Stimulated activated CD8-positive, alpha-beta memory T cell treated with anti-CD3 and anti-CD28 coated beads, Interleukin-7, amount 100 ng/mL, for 1 hour (primary cell): Measurements from ENCODE around the gene NFIA.

Experiments used
- DNase-seq, 2 donors: peaks; one replicate each; pipeline ENCODE4 v3.0.0-alpha.2; 2020; ENCODE audit warnings: low read depth in 2 of 2

NFIA gene

DNA sequence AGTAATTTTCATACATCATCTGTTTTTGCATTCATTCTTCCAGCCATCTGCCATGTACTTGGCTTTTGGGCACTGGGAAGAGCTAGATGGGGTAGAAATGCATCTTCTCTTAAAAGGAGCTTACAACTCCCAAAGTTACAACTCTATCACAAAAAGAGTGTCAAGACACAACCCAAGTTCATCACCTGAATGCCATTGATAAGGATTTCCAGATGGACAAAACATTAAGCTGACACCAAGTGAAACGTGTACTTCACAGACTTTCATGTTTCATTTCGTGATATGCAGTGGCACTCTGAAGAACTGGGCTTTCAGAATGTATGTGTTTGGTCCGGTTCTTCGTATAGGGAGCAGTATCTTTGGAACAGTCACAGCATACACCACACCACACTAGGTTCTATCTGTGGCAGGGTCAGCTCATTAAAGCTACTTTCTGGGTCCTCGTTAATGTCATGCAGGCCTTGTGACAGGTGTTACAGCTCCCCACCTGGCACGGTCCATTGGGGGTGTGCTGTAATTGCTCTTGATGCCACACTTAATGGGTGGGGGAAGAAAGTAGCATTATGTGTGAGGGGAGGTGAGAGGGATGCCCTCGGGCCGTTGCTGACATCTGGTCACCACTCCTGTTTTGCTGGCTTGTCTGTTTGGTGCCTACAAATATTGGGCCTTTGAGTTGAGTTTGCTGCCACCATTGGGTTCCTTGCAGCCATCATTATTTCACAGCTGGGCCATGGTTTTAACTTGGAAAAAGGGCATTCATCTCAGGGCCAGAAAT lies 164.9 kb downstream of the NFIA start:
- DNase-seq, result no peak

- no peak for DNase-seq
Observed at GRCh38 chr1:61247881-61248752, 165.8 kb downstream of the NFIA start.

- no peak for DNase-seq
Observed at GRCh38 chr1:61250933-61251332, 168.6 kb downstream of the NFIA start.

- no peak for DNase-seq
Observed at GRCh38 chr1:61253059-61253735, 170.8 kb downstream of the NFIA start.

DNA sequence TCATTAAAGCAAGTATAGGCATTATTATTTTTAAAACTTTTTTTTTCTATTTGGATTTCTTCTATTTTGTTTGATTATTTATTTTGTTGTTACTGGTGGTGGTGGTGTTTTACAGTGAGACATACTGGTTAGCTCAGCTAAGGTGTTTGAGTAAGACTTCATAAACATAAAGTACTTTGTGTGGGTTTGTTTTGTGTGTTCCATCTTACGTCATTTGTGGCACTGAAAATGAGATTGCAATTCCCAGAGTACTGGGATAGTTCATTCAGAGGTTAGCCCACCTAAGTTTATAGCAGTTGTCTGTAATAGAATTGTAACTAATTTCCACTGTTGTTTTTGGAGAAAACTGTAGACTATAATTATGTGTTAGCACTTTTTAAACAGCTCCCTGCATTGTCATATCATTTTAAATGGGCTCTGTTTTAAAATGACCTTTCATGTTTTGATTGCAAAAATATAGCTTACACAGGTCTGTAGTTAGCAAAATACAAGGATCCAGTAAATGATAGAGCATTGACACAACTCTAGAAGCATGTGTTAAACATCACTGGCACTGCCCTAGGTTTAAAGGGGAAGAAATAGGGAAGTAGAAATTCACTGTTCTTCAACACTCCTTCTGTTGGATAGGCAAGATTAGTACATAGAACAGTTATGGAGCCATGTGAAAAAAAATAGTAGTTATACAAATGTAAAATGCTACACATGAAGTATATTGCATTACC lies 171.7 kb downstream of the NFIA start:
- no peak for DNase-seq

DNA sequence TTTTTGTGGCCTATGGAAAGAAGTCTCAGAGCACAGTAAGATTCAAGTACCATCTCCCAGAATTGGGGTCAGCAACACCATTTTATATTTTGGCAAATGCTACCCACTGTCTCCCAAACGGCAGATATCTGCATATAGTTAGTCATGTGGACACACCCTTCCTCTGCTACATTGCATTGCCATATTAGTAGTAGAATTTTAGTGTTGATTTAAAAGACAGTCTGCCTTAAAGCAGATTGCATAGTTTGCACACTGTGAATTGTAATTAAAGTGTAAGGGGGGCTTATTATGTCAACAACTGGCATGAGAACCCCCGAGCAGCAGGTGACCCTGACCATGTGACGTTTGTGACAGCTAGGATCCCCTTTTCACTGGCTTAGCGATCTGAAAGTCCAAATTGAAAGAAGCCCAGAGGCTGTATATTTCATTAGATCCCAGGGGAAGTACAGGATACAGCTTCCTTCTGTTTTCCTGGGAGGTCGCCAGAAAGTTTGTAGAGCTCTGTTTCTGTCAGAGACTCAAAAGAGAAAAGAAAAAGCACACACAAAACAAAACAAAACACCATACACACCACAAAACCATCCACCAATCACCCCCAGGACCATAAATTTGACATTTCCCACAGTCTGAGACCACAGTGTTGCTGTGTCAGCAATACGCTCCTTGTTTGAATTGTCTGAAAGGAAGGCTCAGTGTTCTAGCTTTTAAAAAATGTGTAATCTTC lies 172.4 kb downstream of the NFIA start:
- DNase-seq, result no peak

- no peak for DNase-seq
Observed at GRCh38 chr1:61255358-61255703, 173.0 kb downstream of the NFIA start.

- no peak for DNase-seq
Observed at GRCh38 chr1:61259379-61260148, 177.2 kb downstream of the NFIA start.

DNA sequence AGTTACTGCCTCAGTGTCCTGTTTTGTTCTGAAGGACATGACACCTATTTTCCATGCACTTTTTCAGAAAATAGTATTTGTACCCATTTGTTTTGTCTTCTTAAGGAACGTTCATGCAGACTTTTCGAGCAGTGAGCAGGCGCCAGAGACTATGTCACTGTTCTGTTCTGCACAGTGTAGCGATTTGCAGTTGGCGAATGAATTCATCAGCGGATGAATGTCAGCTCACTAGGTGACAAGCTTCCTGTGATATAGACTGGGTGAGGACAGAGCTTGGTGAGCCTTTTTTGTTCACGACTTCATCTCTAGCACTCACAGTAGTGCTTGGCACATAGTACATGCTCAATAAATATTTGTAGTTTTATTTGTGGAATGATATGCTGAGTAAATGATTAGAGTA lies 177.8 kb downstream of the NFIA start:
- DNase-seq, result no peak

DNA sequence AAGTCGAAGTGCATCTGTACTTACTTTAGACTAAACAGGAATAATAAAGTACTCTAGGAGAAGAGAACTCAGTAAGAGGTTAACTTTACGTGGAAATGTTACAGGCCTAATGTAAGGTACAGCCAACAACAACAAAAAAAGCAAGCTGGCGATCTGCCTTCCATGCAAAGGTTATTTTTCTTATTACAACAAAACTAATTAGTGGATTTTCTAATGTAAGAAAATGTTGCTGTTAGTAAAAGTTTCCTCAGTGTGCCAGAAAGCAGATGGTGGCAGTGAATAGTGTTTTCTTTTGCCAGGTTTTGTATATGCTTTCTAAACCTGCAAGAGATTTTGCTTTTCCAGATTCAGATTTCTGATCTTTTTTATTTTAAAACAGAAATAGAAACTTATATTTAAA lies 179.2 kb downstream of the NFIA start:
- no peak for DNase-seq

DNA sequence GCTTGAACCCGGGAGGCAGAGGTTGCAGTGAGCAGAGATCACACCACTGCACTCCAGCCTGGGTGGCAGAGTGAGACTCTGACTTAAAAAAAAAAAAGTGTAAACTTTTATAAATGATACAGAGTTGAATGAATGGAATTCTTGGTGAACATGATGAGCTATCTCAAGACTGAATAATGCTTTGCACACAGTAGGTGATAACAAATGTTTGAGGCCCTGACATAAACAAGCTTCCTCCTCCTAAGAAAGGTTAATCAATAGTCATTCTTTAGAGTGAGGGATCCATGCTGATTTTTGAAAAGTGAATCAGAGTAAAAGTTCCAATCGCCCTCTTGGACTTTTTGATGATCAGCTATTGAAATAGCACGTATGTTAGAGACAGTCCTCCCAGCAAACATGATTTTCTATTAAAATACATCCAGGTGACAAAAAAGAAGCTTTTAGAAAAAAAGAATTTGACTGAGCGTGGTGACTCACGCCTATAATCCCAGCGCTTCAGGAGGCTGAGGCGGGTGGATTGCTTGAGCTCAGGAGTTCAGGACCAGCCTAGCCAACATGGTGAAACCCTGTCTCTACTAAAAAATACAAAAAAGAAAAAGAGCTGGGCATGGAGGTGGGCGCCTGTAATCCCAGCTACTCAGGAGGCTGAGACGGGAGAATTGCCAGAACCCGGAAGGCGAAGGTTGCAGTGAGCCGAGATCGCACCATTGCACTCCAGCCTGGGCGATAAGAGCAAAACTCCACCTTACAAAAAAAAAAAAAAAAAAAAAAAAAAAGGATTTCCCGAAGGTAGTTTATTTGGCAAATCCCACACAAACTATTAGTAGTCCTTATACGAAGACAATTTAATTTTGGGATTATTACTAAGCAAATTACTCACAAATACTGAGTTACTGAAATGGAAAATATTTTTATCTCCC lies 181.8 kb downstream of the NFIA start:
- no peak for DNase-seq

- no peak for DNase-seq
Observed at GRCh38 chr1:61264825-61265242, 182.5 kb downstream of the NFIA start.

GRCh38 chr1:61265665-61266064 lies 183.3 kb downstream of the NFIA start:
- no peak for DNase-seq

- no peak for DNase-seq
Observed at GRCh38 chr1:61266738-61267137, 184.4 kb downstream of the NFIA start.

- DNase-seq, result no peak
Observed at GRCh38 chr1:61268546-61269240, 186.3 kb downstream of the NFIA start.

DNA sequence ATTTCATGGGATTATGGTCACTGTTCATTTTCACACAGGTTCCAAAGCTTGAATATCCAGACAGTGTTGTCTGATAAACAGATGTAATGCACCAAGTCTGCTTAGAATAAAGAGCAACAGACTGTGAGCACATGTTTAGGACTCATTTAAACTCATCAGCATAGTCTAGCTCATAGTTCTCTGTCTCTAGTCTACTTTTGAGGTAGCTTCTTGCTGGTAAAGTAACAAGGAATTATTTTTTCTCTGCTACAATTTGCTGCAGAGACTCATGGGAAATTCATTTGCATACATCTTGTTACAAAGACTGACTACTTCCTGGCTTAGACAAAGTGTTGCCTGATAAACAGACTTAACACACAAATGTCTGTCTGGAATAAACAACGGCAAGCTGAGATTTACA lies 187.2 kb downstream of the NFIA start:
- no peak for DNase-seq

- DNase-seq, result no peak
Observed at GRCh38 chr1:61270107-61270506, 187.7 kb downstream of the NFIA start.

GRCh38 chr1:61270761-61271411 lies 188.5 kb downstream of the NFIA start:
- no peak for DNase-seq
